ENCODE measurements around the gene EPHA6.

EPHA6 gene

DNA sequence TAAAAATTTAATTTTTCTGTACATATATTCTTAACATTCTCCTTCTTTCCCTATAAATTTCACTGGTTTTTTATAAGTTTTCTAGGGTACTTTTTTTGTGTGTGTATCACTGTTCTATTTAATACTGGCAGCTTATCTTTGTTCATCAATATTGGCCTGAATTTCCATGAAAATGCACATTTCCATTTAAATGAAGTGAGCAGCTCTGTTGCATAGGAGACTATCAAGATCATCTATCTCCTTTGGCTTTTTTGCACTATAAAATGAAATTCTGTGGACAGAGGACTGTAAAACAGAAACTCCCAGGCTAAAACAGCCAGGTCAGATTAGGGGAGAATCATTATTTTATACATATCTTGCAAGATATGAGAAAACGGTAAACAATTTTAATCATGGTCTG is 673.2 kb downstream of the EPHA6 start:
- TF ChIP-seq, protein P1, sequence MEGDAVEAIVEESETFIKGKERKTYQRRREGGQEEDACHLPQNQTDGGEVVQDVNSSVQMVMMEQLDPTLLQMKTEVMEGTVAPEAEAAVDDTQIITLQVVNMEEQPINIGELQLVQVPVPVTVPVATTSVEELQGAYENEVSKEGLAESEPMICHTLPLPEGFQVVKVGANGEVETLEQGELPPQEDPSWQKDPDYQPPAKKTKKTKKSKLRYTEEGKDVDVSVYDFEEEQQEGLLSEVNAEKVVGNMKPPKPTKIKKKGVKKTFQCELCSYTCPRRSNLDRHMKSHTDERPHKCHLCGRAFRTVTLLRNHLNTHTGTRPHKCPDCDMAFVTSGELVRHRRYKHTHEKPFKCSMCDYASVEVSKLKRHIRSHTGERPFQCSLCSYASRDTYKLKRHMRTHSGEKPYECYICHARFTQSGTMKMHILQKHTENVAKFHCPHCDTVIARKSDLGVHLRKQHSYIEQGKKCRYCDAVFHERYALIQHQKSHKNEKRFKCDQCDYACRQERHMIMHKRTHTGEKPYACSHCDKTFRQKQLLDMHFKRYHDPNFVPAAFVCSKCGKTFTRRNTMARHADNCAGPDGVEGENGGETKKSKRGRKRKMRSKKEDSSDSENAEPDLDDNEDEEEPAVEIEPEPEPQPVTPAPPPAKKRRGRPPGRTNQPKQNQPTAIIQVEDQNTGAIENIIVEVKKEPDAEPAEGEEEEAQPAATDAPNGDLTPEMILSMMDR (conservative IDR thresholded peaks at IDR 0.05; ENCODE audit: low read depth, low read length): no peak

DNA sequence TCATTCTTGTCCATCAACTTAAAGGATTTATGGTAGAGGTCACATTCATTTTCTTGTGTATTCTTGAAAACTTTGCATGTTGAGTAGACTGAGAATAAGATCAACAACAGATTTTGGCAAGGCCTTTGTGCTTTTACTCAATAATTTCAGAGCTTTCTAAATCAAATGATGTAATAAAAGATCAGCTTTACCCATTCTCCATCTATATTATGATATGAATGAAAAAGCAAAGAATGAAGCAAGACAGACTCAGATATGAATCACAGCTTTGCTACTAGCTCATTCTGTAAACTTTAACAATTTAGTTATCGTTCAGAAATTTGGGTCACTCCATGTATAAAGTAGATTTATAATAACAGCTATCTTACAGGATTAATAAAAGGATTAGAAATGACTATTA is 674.3 kb downstream of the EPHA6 start:
- DNase-seq (ENCODE audit: low read depth): no peak
- TF ChIP-seq, protein P1 (conservative IDR thresholded peaks at IDR 0.05; ENCODE audit: low read depth, low read length): no peak
- H3K4me3 ChIP-seq (ENCODE audit: low read length): no peak overlapping the region

More for the DNA sequence above, 673.2 kb downstream of the EPHA6 start:
- no peak overlapping the region for H3K4me3 ChIP-seq (ENCODE audit: low read length)
- no peak for DNase-seq (ENCODE audit: low read depth)

DNA sequence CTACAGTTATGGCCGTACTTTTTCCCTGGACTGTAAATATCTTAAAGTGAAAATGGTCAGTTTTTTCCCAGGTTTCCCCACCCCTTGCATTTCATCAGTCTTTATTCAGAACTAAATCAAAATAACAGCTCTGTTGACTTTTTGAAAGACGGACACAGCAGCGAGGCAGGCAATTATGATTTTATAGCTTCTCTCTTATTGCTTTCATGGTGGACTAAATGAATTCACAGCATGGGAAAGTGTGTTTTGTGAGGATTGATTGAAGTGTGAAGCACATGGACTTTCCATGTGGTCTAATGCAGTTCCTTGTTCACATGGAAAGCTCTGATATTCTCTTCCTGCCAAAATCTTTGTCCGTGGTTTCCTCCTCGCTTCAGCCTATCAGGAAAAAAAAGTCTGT is 681.5 kb downstream of the EPHA6 start:
- TF ChIP-seq, protein P1 (conservative IDR thresholded peaks at IDR 0.05; ENCODE audit: low read depth, low read length): no peak
- no peak overlapping the region for H3K4me3 ChIP-seq (ENCODE audit: low read length)

DNA sequence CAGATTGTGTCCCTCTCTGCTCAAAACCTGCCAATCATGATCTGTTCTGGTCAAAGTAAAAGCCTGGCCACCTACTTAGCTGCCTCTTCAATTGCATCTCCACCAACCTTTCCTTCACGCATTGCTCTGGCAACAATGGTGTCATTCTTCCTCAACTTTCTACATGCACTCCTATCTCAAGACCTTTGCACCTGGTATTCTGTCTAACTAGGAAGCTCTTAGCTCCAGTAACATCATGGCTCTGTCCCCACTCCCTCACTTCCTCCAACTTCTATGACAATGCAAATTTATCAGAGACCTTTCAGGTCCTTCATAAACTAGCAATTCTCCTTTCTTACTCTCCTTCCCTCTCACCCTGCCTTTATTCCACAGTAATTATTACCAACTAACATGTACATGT is 682.7 kb downstream of the EPHA6 start:
- no peak for DNase-seq (ENCODE audit: low read depth)
- H3K4me3 ChIP-seq (ENCODE audit: low read length): no peak overlapping the region
- TF ChIP-seq, protein P1 (conservative IDR thresholded peaks at IDR 0.05; ENCODE audit: low read depth, low read length): no peak

More for the DNA sequence above, 681.5 kb downstream of the EPHA6 start:
- no peak for DNase-seq (ENCODE audit: low read depth)

DNA sequence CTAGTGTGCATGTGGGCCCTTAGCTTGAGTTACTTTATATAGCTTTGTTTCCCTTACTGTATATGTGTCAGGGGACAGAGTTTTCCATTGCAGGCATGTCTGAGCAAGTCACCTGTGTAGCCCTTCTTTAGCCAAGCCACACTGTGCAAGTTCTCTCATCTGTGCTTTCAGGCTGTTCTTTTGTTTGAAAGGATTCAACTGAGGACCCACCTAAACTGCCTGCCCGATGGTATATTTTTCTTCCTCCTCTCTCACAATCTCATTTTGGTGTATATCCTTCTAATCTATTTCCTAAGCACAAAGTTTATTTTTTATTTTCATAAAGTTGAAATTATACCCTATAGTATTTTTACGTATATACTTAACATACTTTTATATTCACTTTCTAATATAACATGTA is 690.1 kb downstream of the EPHA6 start:
- TF ChIP-seq, protein P1 (conservative IDR thresholded peaks at IDR 0.05; ENCODE audit: low read depth, low read length): no peak
- no peak overlapping the region for H3K4me3 ChIP-seq (ENCODE audit: low read length)
- DNase-seq (ENCODE audit: low read depth): no peak

DNA sequence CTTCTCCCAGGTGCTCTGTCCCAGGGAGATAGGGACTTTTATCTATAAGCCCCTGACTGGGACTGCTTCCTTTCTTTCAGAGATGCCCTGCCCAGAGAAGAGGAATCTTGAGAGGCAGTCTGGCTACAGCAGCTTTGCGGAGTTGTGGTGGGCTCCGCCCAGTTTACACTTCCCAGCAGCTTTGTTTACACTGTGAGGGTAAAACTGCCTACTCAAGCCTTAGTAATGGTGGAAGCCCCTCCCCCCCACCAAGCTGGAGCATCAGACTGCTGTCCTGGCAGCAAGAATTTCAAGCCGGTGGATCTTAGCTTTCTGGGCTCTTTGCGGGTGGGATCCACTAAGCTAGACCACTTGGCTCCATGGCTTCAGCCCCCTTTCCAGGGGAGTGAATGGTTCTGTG is 696.4 kb downstream of the EPHA6 start:
- DNase-seq (ENCODE audit: low read depth): no peak

DNA sequence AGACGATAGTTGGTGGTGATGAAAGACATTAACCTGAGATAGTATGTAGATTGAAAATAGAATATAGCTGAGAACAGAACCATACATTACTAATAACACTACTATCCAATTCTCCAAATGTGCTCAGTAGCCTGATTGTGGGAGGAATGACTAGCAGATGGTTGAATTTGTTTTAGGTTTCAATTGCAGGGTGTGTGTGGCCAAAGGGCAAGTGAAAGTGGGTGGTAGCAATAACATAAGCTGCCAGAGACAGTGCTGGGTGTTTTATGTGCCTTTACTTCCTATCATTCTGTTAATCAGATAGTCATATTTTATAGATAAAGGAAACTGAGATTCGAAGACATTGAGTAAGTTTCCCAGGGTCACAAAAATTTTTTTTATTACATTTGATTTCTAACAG is 700.7 kb downstream of the EPHA6 start:
- TF ChIP-seq, protein P1 (conservative IDR thresholded peaks at IDR 0.05; ENCODE audit: low read depth, low read length): no peak
- no peak for DNase-seq (ENCODE audit: low read depth)
- no peak overlapping the region for H3K4me3 ChIP-seq (ENCODE audit: low read length)

More for the DNA sequence above, 696.4 kb downstream of the EPHA6 start:
- H3K4me3 ChIP-seq (ENCODE audit: low read length): no peak overlapping the region
- TF ChIP-seq, protein P1 (conservative IDR thresholded peaks at IDR 0.05; ENCODE audit: low read depth, low read length): no peak

All from retinal pigment epithelial cell (primary cell).